GM21576 (cell line): Measurements from ENCODE around the gene EPS8L3.
"Not testable (repeated sequence)": the region's sequence is repeated elsewhere in the genome, so short reads cannot be mapped to it uniquely, and the experiment has no call there.

Experiments used
- ATAC-seq: cut with Tn5 transposase; IDR thresholded peaks from one replicate; pipeline ENCODE4 v1.9.1; 2021; ENCODE audit warnings: mild to moderate bottlenecking, moderate library complexity; ENCODE audit not compliant: unreplicated experiment

EPS8L3 gene

DNA sequence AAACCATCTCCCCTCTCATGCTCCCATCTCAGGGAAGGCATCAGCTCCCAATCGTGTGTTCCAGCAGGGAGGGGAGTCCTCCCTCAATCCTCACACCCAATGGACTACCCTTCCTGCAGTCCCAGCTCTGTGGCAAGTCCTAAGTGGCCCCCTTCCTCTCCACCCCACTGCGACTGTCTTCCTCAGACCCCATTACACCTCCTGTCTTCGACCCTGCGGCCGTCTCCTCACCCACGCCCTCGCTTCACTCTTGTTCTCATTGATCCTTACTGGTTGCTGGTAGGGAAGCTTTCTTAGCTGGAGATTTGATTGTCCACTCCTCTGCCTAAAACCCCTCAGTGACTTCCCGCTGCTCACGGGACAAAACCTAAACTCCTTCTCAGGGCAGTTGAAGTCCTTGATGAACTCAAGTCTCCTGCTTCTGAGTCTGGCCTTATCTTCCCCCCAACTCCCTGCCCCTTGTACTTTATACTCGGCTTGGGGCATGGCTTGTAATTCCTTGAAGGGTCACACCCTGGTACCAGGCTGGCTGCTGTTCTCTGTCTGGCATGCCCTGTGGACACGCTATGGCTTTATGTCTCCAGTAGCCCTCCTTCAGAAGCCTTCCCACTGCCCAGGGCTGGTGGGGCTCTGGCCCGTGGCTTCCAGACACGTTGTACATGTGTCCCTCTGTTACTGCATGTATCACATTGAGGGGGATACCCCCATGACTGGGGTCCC, 2.3 kb upstream of the EPS8L3 start:
- ATAC-seq = no peak

DNA sequence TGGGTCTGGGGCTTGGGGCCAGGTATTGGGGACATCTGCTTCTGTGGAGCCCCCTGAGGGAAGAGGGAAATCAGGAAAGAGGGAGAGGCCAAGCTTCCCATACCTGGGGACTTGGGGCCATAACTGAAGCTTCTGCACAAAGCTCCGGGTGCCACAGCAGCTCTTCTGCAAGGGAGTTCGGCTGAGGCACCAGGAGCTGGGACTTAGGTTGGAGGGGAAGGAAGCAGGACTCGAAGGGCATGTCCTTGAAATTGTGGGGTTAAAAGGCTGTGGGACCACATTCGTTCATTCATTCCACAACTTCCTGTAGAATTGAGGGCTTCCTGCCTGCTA, 1.7 kb upstream of the EPS8L3 start:
- no peak for ATAC-seq

DNA sequence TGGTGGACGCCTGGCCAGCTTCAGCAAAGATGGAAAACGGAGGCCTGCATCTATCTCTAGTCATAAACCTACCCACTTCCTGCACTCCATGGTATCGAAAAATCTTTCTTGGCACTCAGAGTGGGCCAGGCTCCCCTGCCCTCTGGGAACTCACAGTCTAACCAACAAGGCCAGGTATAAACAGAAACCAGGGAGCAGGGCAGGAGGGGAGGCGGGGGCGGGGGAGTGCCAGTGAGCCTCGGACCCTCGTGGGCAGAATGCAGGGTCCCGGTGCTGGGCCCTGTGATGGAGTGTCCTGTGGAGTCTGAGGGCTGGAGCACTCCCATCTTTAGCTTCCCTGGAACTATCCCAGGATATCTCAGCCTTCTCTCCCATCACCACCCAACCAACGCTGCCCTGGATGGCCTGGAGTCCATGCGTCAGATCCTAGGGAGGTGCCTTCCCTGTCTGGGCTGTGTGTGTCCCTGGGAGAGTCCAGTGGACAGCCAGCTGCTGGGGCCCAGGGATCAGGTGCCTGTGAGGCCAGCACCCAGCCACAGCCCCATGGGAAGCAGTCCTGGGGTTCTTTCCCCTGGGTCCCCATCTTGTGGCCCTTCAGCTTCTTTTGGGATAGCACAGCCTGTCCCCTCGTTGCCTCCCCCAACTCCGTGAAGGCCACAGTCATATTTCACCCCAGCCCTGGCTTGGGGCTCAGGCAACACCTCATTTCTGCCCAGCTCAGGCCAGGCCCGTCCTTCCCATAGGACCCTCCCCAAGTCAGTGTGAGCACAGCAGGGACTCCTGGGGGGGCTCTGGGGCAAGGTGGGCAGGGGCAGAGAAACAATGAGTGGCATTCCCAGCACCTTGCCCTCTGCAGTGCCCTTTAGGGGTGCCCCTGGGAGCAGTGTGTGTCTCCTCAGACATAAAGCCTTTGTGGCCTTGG, 1.1 kb upstream of the EPS8L3 start:
- ATAC-seq = no peak

DNA sequence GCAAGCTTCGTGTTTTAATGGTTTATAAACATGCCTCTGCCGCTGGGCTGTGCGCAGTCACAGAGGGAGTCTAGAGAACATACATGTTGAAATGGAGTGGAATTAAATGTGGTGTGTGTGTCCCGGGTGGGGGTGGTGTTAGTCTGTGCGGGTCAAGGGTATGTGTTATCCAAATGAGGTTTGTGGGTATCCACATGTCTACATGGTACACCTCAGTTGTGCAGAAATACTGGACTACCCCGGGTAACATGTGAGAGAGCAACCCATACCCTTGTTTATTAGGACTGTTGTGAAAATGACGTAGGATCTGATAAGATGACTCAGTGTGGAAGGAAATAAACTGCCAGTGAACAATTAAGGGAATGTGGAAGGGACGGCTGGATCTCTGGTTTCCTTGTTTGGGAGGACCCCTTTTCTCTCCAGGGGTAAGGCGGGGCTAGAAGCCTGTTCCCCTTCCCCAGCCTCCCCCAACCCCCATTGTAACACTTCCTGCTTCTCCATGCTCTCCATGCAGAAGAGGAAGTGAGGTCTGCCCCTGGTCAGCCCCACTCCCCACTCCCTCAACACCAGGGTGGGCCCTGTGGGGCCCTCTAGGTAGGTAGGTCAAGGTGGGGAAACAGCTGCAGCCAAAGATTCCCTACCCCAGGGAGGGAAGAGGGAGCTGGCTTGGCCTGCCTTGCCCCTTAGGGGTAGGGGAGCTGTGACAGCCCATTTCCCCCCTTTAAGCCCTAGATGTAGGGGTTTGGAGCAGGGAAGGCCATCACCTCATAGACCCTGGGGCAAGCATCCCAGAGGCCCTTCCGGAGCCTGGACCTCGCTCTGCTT, 690 bp downstream of the EPS8L3 start:
- ATAC-seq = no peak

DNA sequence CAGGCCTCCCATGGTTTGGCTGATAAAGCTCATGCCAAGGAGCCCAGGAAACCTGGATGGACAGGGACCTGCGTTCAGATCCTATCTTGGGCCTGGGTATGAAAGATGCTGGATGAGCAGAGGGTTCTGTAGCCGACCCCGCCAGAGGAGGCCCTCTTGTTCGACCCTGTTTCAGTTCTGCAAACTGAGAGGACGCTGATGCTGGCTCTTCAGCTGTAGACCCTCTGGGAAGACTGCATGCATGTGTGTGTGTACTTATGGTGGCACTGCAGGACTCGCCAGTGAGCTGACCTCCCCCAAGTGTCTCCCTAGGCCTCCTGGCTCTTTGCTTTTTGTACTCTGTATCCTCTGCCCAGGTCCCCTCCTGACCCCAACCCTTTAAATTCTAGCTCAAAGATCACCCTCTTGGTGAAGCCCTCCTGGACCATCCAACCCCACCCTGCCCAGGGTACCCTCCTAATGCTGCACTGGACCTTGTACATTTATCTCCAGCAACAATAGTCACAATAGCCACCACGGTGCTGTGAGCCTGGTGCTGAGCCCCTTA, 1.6 kb downstream of the EPS8L3 start:
- no peak for ATAC-seq

DNA sequence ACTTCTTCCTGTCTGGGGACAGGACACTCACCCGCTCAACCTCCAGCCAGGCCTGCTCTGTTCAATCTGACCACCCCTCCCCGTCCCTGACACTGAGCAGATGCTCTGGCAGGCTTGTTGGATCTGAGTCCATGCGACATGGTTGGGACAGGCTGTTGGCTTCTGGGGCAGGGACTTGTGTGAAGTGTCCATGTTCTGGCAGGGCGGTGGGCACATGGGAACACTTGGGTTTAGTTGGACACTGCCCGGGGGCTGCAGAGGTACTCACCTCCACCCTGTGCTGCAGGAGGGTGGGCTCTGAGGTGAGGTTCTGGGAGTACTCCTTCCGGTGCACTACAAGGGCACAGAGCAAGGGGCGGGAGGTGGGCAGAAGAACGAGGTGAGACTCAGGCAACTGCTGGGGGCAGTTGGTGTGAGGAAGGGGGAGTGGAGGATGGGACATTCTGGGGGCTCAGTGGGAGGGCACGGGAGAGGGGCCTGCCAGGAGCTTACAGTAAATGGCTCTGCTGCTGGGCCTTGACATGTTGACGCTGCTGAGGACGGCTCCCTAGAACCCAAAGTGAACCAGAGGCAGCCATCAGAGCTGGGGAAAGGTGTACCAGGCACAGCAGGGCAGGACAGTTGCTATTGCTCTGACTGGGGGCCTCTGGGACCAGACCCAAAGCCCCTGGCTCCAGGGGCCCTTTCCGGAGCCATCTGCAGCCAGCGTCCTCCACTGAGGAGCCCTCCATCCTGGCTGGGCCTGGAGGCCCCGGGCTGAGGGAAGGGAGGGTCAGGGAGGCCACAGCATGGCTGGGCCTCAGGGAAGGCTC, 2.3 kb downstream of the EPS8L3 start:
- no peak for ATAC-seq

DNA sequence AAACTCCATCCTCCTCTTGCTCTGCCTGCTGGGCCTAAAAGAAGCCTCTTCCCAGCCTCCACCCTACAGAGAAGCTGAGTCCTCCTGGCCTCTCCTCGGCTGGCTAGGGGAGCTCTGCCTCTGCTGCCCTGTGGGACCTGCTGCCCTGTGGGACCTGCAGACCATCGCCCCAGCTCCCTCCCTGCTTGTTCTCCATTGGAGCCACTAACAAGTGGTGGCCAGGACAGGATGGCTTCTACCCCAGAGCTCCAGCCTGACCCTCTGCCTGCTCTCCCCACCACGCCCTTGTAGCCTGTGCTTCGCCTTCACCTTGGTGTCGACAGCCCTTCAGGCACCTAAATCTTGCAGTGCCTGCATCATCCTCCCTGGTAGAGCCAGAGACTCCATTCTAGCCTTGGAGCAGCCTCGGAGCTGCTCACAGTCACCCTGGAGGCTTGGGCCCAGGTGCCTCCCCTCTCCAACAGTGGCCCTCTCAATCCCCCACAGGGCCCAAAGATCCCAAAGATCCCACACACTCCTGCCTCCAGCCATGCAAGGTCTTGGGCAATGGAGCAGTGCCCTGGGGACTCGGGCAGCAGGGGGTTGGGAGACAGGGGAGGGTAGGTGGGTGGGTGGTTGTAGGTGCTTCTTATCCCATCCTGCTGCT, 3.0 kb downstream of the EPS8L3 start:
- ATAC-seq = no peak

DNA sequence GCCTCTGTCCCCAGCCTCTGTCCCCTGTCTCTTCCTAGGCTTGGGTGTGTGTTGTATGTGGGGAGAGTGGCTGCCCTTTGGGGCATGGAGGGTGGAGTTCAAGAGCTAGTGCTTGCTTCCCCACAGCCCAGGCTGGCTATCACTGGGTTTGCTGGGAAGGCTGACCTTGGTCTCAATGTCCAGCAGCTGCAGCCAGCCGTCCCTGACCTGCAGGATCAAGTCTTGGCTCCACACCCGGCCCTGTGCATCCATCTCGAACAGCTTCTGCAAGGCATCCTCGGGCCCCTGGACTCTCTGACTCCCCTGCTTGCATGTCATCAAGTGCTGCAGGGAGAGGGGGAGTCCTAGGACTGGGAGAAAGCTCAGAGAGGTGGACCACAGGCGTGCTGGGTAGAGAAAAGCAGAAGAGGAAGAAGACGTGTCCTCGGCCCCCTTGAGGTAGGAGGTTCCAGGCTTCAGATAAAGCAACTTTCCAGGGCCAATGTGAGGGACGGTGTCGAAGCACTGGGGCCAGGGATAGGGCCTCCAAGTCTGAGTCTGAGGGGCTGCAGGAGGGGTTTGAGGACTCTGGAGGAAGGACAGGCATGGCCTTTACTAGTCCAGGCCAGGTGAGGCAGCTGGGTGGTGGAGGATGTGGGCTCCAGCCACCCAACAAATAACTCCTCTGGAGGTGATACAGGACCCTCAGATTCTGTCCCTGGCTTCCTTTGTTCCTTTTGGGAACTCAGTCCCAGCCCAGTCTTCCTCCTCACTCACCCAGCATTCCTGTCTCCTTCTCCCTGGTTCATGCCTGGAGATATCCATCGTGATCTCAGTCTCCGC, 4.0 kb downstream of the EPS8L3 start:
- ATAC-seq = no peak

DNA sequence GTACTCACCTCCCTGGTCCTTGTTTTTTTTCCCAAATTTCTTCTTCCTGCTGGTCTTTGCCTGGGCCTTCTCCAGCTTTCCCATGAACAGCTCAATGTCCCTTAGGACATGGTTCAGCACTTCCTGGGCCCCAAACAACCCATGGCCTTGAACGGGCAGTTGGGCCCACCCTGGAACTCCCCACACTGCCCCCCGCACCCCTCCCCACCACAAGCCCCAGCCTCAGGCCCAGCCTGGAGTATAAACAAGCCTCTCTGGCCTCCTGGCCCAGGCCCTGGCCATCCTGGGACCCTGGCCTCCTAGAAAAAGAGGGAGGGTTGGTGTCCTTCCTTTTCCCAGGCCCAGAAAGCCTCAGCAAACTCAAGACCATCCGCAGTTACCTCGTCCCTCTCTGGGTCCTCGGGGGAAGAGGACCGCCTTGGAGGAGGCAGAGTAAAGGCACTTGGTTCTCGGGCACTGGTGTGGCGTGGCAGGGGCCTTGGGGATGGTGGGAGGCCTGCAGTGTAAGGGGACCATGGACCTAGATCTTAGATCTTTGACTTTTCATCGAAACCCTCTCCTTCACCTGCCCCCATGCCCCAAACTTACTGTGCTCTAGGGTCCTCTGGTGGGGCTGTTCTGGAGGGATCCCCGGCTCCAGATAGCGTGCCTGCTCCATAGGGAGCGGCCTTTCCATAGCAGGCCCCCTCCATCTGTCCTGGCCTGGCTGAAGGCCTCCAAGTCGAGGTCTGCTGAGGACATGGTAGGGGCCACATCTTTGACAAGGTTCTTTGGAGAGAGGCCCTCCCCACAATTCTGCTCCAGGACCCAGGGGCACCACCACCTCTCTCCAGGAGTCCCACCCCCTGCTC, 5.6 kb downstream of the EPS8L3 start:
- no peak for ATAC-seq

DNA sequence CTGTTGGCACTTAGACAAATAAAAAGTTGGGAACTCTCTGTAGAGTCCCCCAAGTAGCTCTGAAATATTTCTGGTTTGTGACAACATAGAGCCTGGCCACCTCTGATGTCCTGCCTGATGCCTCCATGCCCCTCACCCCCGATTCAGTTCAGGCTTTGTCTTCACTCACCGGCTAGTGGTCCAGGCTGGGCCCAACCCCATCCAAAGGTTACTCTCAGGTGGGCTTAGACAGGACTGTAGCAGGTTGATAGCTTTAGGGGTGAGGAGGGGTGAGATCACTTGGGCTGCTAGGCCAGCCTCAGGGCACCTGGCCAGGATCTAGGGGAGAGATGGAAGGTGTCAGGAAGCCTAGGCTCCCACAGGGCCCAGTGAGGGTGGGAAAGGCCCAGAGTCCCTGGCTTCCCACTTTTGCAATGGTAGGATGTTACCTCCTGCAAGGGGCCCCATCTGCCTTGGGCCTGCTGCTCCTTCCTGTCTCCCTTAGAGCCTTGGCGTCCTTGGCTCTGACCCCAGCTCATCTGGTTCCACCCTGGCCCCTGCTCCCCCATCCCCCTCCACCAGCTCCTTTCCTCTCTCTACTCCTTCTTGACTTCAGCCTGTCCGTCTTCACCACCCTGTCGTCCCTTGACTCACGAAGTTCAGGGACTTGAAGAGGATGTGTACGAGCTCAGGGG, 6.7 kb downstream of the EPS8L3 start:
- ATAC-seq = no peak

DNA sequence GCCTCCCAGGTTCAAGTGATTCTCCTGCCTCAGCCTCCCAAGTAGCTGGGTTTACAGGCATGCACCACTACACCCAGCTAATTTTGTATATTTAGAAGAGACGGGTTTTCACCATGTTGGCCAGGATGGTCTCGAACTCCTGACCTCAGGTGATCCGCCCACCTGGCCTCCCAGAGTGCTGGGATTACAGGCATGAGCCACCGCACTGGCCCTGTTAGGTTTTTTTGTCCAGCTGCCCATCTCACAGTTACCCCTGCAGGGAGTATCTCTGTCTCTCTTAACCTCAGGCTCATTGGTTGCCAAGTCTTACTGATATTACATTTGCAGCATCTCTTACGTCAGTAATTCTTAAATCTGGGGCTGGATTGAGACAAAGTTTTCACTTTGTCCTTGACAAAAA, 7.4 kb downstream of the EPS8L3 start:
- ATAC-seq = not testable (repeated sequence)

DNA sequence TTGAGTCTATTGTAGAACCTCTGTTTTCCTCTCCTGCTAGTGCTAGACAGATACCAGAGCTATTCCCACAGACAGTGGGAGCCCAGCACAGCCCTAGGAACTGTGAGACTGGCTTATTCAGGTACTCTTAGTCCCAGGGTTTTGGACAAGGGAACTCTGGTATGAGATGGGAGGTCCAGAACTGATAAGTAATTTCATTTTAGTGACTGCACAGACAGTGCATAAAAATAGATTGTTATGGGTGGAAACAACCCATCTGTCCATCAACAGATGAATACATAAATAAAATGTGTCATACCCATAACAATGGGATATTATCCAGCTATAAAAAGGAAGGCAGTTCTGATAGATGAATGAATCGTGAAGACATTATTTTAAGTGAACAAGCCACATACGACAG, 9.0 kb downstream of the EPS8L3 start:
- ATAC-seq = no peak

DNA sequence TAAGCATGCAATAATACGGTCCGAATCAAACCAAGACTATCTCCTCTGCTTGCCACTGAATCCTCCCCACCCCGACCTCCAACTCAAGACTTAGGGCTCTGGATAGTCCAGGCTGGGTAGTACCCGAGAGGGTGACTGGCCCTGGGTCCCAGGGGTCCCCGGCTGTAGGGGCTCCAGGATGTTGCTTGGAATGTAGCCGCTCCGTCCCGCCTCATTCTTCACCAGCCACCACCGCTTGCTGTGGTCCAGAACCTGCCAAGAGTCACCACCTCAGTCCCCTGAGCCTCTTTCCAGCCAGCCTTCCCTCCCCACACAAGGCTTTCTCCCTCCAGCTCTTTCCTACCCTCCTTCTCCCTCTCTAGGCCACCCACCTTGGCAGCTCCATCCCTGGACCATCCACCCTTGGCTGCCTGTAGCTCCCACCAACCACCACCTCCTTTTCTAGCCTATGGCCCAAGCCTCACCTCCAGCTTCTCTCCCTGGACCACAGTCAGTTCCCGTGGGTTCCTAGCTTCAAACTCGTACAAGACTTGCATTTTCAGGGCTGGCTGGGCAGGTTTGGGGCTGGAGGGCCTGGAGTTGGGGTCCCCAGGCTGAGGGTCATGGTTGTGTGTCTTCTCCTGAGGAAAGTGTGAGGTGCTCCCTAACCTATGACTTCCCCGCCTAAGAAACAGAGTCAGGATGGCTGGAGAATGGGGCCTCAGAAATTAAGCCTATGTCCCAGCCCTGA, 12.0 kb downstream of the EPS8L3 start:
- ATAC-seq = no peak

DNA sequence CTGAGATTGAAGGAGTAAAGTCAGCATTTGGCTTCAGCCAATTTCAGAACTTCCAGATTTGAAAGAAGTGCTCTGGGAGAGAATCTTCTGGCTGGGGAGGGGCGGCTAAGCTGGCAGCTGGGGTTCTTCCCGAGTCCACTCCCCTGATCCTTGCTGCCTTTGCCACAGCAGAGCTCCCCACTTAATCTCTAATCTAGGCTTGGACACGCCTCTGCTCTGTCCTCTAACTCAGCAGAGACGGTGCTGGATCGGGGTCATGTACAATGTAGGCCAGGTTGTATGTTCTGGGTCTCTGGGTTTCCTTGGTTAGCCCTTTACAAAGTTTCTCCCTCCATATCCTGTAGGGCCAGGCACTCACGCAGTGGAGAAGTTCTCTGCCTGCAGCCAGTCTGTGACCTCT, 12.8 kb downstream of the EPS8L3 start:
- ATAC-seq = no peak

DNA sequence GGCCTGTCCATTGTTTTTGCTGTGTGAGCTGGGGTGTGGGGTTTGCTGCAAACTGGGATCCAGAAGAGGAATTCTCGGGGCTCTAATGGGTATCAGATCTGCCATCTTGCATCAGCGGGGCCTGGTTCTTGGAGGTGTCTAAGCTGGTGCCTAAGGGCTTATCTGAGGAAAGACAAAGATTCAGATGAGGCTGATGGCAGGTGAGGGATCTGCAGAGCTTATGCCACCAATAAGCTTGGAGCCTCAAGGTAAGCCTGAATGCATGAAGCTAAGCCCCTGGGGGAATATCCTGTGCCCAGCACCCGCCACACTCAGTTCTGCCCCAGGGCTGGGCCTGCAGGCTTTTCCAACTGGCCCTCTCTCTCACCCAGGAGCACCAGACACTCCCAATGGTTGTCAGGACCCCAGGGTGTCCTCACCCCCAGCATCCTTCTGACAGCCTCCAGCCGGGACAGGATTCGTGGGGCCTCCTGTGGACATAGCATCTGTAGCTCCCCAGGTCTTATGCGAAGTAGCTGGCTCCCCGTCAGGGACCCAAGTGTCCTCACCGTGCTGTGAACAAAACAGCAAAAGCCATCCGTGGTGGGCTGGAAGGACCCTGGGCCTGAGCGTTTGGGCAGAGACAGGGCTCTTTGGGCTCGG, 13.4 kb downstream of the EPS8L3 start:
- no peak for ATAC-seq

DNA sequence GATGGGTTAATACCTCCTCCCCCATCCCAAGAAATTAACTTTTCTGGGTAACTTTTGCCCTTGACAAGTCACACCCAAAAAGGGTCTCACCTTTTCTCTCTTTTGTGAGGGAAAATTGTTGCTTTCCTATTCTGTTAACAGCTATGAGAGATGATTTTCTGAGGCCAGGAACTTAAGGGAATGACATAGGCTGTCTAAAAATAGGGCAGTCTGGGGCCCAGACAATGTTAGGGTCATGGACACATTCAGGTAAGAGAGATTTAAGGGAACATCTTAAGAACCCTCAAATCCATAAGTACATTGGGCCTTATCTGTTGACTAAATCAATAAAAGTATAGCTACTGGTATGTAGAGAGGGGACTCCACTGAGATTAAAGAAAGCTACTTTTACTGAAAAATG, 14.5 kb downstream of the EPS8L3 start:
- ATAC-seq = no peak
